Non-pigmented ciliary epithelial cell (primary cell): ENCODE data around the gene KLC1.
"Not testable (repeated sequence)": the region's sequence is repeated elsewhere in the genome, so short reads cannot be mapped to it uniquely, and the experiment has no call there.

Source experiments
- DNase-seq: peaks from one replicate; pipeline ENCODE4 v3.0.0-alpha.2; 2010; ENCODE audit warnings: low read depth

The KLC1 gene

GRCh38 chr14:103625356-103626095 lies 3.5 kb upstream of the KLC1 start:
- no peak for DNase-seq

- no peak for DNase-seq
Measured at GRCh38 chr14:103626146-103626850, 2.7 kb upstream of the KLC1 start.

- DNase-seq, result no peak
Measured at GRCh38 chr14:103627073-103628025, 1.7 kb upstream of the KLC1 start.

- DNase-seq, result no peak
Measured at GRCh38 chr14:103628221-103628683, 759 bp upstream of the KLC1 start.

GRCh38 chr14:103629503-103630121 lies 601 bp downstream of the KLC1 start:
- DNase-seq, result no peak

GRCh38 chr14:103630364-103631108 lies 1.5 kb downstream of the KLC1 start:
- no peak for DNase-seq

- no peak for DNase-seq
Measured at GRCh38 chr14:103633391-103633790, 4.4 kb downstream of the KLC1 start.

GRCh38 chr14:103634156-103634555 lies 5.1 kb downstream of the KLC1 start:
- DNase-seq, result no peak

GRCh38 chr14:103638594-103638993 lies 9.6 kb downstream of the KLC1 start:
- no peak for DNase-seq

- DNase-seq, result no peak
Measured at GRCh38 chr14:103641161-103641560, 12.2 kb downstream of the KLC1 start.

GRCh38 chr14:103646189-103646588 lies 17.2 kb downstream of the KLC1 start:
- no peak for DNase-seq

GRCh38 chr14:103649001-103649400 lies 20.0 kb downstream of the KLC1 start:
- no peak for DNase-seq

GRCh38 chr14:103650213-103650612 lies 21.2 kb downstream of the KLC1 start:
- DNase-seq, result no peak

- DNase-seq, result no peak
Measured at GRCh38 chr14:103651585-103651984, 22.6 kb downstream of the KLC1 start.

- no peak for DNase-seq
Measured at GRCh38 chr14:103652806-103653205, 23.8 kb downstream of the KLC1 start.

- not testable (repeated sequence) for DNase-seq
Measured at GRCh38 chr14:103653336-103653735, 24.3 kb downstream of the KLC1 start.

GRCh38 chr14:103653805-103654204 lies 24.8 kb downstream of the KLC1 start:
- DNase-seq, result no peak

- no peak for DNase-seq
Measured at GRCh38 chr14:103654619-103655018, 25.6 kb downstream of the KLC1 start.

GRCh38 chr14:103656031-103656755 lies 27.2 kb downstream of the KLC1 start:
- no peak for DNase-seq

GRCh38 chr14:103656756-103657133 lies 27.7 kb downstream of the KLC1 start:
- DNase-seq, result no peak

GRCh38 chr14:103657471-103657870 lies 28.5 kb downstream of the KLC1 start:
- peak; percentile 56 for DNase-seq
